HepG2 (cell line): Measurements from ENCODE around the gene PITHD1. TPM values are rescaled to one million over a fixed set of nuclear protein-coding genes. Genes with fewer than 3 reads are reported as not detected.

ENCODE experiments used
- CEBPG ChIP-seq: IDR thresholded peaks from 2 replicates; pipeline ENCODE4 v1.6.1; 2016
- CEBPZ ChIP-seq: IDR thresholded peaks from 2 replicates; pipeline ENCODE4 v1.6.1; 2012; ENCODE audit warnings: low read length, improper control_type of control experiment
- DMTF1 ChIP-seq: sonication (generic); formaldehyde crosslinking; IDR thresholded peaks from 2 replicates; pipeline ENCODE4 v1.4.0; 2020; ENCODE audit warnings: mild to moderate bottlenecking, missing genetic modification reagents
- MTF1 ChIP-seq: sonication (generic); formaldehyde crosslinking; IDR thresholded peaks from 2 replicates; pipeline ENCODE4 v1.5.0; 2020; ENCODE audit warnings: missing genetic modification reagents
- SNAI1 ChIP-seq: sonication (generic); formaldehyde crosslinking; IDR thresholded peaks from 2 replicates; pipeline ENCODE4 v1.5.0; 2020; ENCODE audit warnings: mild to moderate bottlenecking, missing genetic modification reagents, borderline replicate concordance
- SP5 ChIP-seq: IDR thresholded peaks from 2 replicates; pipeline ENCODE4 v1.6.1; 2016; ENCODE audit warnings: low read depth, borderline replicate concordance
- TBL1XR1 ChIP-seq: fragments of 150-350 bp; IDR thresholded peaks from 2 replicates; pipeline ENCODE4 v1.6.1; 2014; ENCODE audit warnings: borderline replicate concordance, low read length; ENCODE audit not compliant: partially characterized antibody
- THAP9 ChIP-seq: sonication (generic); formaldehyde crosslinking; IDR thresholded peaks from 2 replicates; pipeline ENCODE4; 2020; ENCODE audit warnings: missing genetic modification reagents, mild to moderate bottlenecking, borderline replicate concordance
- XRCC5 ChIP-seq: fragments of 200-400 bp; formaldehyde crosslinking; optimal IDR thresholded peaks from 2 replicates; pipeline ENCODE3; 2017; ENCODE audit warnings: mild to moderate bottlenecking, low read length
- ZBTB10 ChIP-seq: sonication (generic); formaldehyde crosslinking; IDR thresholded peaks from 2 replicates; pipeline ENCODE4 v1.4.0; 2020; ENCODE audit warnings: missing genetic modification reagents, borderline replicate concordance
- ZBTB37 ChIP-seq: sonication (generic); formaldehyde crosslinking; IDR thresholded peaks from 2 replicates; pipeline ENCODE4 v1.4.0; 2020; ENCODE audit warnings: mild to moderate bottlenecking, missing genetic modification reagents
- ZNF333 ChIP-seq: sonication (generic); formaldehyde crosslinking; IDR thresholded peaks from 2 replicates; pipeline ENCODE4 v1.4.0; 2020; ENCODE audit warnings: mild to moderate bottlenecking, missing genetic modification reagents, borderline replicate concordance
- ZNF510 ChIP-seq: sonication (generic); formaldehyde crosslinking; IDR thresholded peaks from 2 replicates; pipeline ENCODE4 v1.4.0; 2020; ENCODE audit warnings: low read depth, mild to moderate bottlenecking, missing genetic modification reagents
- ZNF720 ChIP-seq: sonication (generic); formaldehyde crosslinking; IDR thresholded peaks from 2 replicates; pipeline ENCODE4 v1.4.0; 2020; ENCODE audit warnings: missing genetic modification reagents
- polyA plus RNA-seq, 8 experiments: library from polyadenylated mRNA; depleted of rRNA in 3 of 8; stranded (reverse) in 7 of 8; unstranded in 1 of 8; fragments of >200 nt; fragmentation: Illumina TruSeq in 4 of 8; extraction: Trizol in 4 of 8; gene quantifications; 2 replicates each; pipeline versions ENCODE4 v1.2.1 to v1.2.3, GENCODE V29; 2011 to 2016; ENCODE audit warnings: low read depth in 4 of 8, missing spikeins in 1 of 8, mixed read lengths in 1 of 8; ENCODE audit not compliant: insufficient read depth in 1 of 8
- total RNA-seq, 5 experiments: library from RNA; depleted of rRNA; stranded (reverse); fragments of >200 nt; fragmentation: Illumina TruSeq; extraction: Trizol; gene quantifications; 2 replicates each; pipeline ENCODE4 v1.2.3, GENCODE V29; 2016; ENCODE audit warnings: low read depth in 1 of 5

PITHD1 gene
- total and polyA plus RNA-seq, 2 of the 13 experiments (the other 11 are each of a cell fraction or from before 2014, with no cell fraction given): 28.0 to 37.3 TPM

- TF ChIP-seq SNAI1 (CRISPR knock-in tag) (no peak), XRCC5 (no peak), ZNF333 (no peak), ZNF510 (no peak), THAP9 (CRISPR knock-in tag) (no peak), CEBPG (CRISPR knock-in tag) (no peak), MTF1 (no peak), ZNF720 (CRISPR knock-in tag) (no peak), TBL1XR1 (no peak), CEBPZ (no peak), SP5 (CRISPR knock-in tag) (no peak), ZBTB10 (CRISPR knock-in tag) (no peak), DMTF1 (CRISPR knock-in tag) (no peak), ZBTB37 (CRISPR knock-in tag) (no peak)
Observed at GRCh38 chr1:23799570-23800399, 21.6 kb downstream of the PITHD1 start (continued).
